GM18951 (cell line): Measurements from ENCODE around the gene GLMP.
A peak's percentile ranks its signal among the peaks of the same experiment; 100 is the strongest.

Source experiments
- POLR2A ChIP-seq: IDR thresholded peaks from 4 replicates; pipeline ENCODE4 v1.6.1; 2011; ENCODE audit warnings: mild to moderate bottlenecking; ENCODE audit not compliant: insufficient read length, insufficient read depth; ENCODE audit errors: extremely low read depth
- in situ Hi-C: fragments of 300-500 bp; cut with MboI; formaldehyde crosslinking; loops from one replicate; pipeline ENCODE4 v1.12.0; 2022; ENCODE audit warnings: low sequenced_read_pairs, mixed read lengths, inconsistent platforms; ENCODE audit not compliant: unreplicated experiment

GLMP gene

DNA sequence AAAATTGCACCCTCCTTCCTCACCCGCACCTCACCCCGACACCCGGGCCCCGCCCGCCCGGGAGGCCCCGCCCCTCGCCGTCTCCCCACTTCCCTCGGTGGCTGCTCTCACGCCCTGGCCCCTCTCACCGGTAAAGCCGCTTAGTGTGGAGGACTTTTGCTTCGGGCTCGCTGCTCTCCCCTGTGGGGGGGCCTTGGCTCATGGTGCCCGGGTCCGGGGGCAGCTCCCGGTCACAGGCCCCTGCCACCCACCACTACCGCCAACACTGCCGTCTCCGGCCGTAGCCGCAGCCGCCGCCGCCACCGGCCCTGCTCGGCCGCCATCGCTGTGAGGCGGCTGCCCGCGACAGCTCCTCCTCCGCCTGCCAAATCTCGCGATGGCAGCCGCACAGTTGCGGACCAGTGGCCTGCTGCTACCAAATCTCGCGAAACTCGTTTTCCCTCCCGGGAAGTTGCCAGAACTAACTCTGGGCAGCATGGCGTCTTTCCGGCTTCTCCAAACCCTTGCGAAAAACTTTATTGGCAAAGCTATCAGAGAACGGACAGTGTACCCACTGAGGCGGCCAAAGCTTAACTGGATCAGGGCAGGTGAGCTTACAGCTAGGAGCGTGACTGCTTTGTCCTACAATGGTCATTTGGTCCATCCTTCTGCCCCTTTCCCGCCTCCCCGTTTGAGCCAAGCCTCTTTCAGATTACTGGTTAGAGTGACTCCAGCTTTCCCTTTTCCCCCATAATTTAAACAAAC is 12.8 kb downstream of the GLMP start, which contains the start of gene SMG5:
SMG5 (minus strand) TSS at position 347 of the 744 bp plus-strand sequence; CDS start at position 202, 145 bp downstream.
- in situ Hi-C loops = no loop called here
- TF ChIP-seq POLR2A = peak; percentile 98

GRCh38 chr1:156281693-156282478 is 13.6 kb downstream of the GLMP start:
- TF ChIP-seq POLR2A = no peak
- in situ Hi-C loops = no loop called here

- in situ Hi-C loops = no loop called here
- no peak for TF ChIP-seq POLR2A
Observed at GRCh38 chr1:156281281-156281680, 14.2 kb downstream of the GLMP start.

DNA sequence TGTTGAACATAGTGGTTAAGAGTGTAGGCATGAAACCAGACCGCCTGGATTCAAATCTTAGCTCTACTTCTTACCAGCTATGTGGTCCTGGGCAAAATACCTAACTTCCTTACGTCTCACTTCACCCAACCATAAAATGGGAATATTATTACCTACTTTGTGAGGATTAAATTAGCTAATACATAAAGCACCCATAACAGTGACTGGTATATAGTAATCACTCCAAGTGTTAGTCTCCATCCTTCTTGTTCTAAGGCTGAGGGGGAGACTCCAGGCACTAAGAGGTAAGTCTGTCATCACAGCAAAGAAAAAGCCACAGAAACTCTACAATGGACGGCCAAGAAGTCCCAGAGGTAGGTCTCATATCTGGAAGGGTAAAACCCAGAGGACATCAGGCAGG is 15.6 kb downstream of the GLMP start:
- in situ Hi-C loops = no loop called here
- TF ChIP-seq POLR2A = no peak

DNA sequence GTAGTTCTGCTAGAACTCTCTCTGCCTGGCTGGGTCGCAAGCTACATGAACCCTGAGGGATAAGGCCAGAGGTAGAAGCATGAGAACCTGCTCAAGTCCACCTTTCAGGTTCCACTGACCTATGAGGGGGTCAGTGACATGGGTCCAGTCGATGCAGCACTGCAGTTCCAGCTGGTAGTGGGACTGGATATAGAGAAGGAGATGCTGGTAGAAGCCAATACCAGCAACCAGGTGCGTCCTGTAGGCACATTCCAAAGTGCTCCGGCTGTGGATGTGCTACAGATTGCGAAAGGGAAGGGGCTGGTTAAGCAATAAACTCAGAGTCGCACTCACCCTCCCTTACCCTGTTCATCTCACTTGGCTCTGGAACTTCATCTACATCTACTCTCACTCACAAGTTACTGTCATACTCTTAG is 18.5 kb downstream of the GLMP start:
- TF ChIP-seq POLR2A = no peak
- in situ Hi-C loops = no loop called here

GRCh38 chr1:156276532-156276931 is 18.9 kb downstream of the GLMP start:
- no peak for TF ChIP-seq POLR2A
- in situ Hi-C loops = no loop called here

- no peak for TF ChIP-seq POLR2A
- in situ Hi-C loops = no loop called here
Observed at GRCh38 chr1:156270314-156270713, 25.2 kb downstream of the GLMP start.

DNA sequence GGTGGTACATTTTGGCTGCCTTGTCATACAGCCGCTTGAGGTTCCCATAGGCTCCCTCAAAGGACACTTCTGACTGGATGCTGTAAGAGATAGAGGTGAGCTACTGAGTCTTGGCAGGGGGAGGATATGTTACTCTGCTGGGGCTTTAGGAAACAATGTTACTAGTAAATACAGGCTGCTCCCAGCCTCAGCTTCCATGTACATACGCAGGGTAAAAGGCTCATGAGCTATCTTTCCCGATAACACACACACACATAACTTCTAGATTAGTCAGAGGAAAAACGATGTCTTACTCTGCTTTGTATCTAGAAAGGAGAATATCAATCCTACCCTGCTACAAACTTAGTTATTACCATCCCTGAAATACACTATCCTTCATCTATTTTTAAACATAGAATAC is 27.1 kb downstream of the GLMP start:
- in situ Hi-C loops = no loop called here
- no peak for TF ChIP-seq POLR2A

DNA sequence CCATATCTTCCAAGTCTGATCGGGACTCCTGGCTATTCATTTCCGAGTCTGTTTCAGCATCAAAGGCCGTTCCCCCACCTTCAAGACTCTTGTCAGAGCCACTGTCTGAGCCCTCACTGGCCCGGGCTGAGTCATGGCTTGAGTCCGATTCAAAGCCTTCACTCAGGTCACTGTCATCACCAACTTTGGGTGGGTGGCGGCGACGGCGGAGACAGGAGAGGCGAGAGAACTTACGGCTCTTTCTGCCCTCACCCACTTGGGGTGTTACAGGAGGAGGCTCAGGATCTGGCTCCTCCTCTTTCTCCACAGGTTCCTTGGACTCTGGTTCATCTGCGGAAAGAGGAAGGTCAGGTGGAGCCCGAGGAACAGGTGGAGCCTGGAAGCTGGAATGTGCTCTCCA is 29.4 kb downstream of the GLMP start:
- TF ChIP-seq POLR2A = no peak
- in situ Hi-C loops = no loop called here

- TF ChIP-seq POLR2A = no peak
Observed at GRCh38 chr1:156263288-156263655, 32.2 kb downstream of the GLMP start.

DNA sequence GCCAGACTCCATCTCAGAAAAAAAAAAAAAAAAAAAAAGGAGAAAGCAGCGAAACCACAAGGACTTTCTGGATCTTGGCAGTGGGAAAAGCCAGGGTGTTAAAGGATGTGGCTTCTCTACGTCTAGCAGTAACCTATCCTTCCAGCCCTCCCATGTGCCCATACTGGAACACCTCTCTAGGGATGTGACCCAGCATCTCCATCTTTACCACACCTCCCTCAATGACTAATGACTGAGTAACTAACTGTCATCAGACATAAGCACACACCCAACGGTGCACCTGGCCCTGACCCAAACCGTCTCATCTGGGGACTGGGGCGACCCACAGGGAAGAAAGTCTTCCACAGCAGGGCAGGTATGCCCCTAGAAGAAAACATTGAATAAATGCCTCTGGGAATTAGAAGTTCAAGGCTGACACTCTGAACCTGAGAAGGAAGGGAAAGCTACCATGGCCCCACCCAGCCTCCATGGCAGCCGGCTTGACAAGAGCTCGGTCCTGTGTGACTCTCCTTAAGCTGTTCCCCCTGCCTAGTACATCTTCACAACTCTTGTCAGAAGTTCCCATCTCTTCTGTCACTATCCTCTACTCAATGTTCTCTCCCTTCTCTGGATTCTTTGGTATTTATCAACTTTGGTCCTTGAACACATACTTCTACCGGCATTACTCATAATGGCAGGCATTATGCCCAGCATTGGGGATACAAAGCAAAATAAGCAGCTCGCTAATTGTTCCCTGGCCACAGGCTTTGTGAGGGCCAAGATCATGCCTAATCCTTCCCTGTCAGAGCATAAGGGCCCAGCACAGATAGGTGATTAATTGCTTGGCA is 32.8 kb downstream of the GLMP start:
- TF ChIP-seq POLR2A = no peak
- in situ Hi-C loops = no loop called here

More at GRCh38 chr1:156263288-156263655, 32.2 kb downstream of the GLMP start:
- in situ Hi-C loops = no loop called here

DNA sequence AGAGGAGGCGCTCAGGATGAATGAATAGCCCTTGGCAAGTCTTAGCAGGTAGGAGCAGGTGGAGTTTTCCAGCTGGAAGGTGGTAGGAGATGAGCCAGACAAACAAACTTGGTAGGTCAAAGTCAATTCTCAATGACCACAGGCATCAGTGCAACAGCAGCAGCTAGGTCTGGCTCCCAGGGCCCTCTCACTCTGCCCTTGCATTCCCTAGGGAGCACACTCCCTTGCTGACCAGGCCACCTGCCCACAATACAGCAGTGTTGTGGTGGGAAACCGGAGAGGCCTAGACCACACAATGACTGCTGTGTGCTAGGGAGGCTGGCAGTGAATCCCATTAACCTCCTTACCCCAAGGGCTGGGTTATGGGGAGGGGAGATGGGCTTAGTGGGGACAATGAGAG is 34.6 kb downstream of the GLMP start:
- in situ Hi-C loops = no loop called here

DNA sequence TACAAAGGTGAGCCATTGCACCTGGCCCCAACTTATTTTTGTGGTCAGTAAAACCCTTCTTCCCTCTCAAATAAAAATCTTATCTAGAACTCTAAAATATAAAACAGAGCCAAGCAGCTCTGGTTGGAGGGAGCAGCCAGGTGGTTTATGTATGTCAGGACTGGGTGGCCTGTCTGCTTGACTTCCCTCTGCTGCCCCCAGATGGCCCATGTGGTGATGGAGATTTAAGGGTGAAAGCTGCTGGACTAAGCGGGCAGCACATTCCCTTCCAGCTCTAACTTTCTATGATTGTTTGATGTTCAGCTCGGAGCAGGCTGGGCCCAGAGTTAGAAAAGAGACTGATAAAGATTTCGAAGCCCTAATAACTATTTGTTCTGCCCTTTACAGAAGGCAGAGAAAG is 35.7 kb downstream of the GLMP start:
- no peak for TF ChIP-seq POLR2A
- in situ Hi-C loops = no loop called here

More for the DNA sequence above, 34.6 kb downstream of the GLMP start:
- no peak for TF ChIP-seq POLR2A
